WI38 (cell line): Measurements from ENCODE around the gene SDK2.

Experiments
- H3K4me3 ChIP-seq: 2 replicates; pipeline ENCODE4 v1.5.1; 2011; ENCODE audit warnings: low read depth, mild to moderate bottlenecking, control low read depth, low read length
- TF ChIP-seq, protein P1 (sequence below): IDR thresholded peaks from 2 replicates; pipeline ENCODE4 v1.5.1; 2012; ENCODE audit warnings: low read depth, mild to moderate bottlenecking, control low read depth, low read length

Gene SDK2

DNA sequence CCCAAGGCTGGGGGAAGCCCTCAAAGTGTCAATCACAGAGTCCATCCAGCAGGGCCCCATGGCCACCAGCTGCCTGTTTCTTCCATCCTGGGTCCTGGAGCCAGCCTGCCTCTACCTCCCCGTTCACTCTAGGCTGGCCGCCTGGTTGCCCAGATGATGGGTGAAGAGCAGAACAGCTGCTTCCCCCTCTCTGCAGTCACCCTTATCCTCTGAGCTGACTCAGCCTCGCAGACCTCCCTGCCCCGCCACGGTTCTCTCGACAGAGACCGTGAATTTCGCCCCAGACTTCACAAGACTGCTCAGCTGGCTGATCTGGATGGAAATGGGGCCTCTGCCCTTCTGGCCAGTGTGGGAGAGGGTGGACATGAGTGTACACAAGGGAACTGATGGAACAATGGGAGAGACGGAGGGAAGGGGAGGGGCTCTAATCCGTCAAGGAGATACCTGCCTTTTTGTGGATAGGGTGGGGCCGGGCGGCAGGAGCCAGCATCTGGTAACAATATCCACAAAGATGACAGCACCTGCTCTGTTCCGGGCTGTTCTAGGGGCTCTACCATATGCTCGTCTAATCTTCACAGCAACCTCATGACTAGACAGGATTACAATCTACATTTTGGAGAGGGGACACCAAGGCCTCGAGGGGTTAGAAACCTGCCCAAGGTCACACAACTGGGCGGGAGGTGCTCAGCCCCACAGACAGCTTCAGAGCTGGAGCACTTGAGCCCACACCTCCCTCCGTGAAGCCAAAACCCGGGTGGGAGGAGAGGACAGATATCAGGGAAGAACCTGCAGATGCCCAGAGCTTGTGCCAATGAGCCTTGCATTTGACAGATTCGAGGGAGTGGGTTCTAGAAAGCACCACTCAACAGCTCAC, 136.0 kb downstream of the SDK2 start:
- TF ChIP-seq, protein P1, sequence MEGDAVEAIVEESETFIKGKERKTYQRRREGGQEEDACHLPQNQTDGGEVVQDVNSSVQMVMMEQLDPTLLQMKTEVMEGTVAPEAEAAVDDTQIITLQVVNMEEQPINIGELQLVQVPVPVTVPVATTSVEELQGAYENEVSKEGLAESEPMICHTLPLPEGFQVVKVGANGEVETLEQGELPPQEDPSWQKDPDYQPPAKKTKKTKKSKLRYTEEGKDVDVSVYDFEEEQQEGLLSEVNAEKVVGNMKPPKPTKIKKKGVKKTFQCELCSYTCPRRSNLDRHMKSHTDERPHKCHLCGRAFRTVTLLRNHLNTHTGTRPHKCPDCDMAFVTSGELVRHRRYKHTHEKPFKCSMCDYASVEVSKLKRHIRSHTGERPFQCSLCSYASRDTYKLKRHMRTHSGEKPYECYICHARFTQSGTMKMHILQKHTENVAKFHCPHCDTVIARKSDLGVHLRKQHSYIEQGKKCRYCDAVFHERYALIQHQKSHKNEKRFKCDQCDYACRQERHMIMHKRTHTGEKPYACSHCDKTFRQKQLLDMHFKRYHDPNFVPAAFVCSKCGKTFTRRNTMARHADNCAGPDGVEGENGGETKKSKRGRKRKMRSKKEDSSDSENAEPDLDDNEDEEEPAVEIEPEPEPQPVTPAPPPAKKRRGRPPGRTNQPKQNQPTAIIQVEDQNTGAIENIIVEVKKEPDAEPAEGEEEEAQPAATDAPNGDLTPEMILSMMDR, result no peak
- no peak overlapping the region for H3K4me3 ChIP-seq

DNA sequence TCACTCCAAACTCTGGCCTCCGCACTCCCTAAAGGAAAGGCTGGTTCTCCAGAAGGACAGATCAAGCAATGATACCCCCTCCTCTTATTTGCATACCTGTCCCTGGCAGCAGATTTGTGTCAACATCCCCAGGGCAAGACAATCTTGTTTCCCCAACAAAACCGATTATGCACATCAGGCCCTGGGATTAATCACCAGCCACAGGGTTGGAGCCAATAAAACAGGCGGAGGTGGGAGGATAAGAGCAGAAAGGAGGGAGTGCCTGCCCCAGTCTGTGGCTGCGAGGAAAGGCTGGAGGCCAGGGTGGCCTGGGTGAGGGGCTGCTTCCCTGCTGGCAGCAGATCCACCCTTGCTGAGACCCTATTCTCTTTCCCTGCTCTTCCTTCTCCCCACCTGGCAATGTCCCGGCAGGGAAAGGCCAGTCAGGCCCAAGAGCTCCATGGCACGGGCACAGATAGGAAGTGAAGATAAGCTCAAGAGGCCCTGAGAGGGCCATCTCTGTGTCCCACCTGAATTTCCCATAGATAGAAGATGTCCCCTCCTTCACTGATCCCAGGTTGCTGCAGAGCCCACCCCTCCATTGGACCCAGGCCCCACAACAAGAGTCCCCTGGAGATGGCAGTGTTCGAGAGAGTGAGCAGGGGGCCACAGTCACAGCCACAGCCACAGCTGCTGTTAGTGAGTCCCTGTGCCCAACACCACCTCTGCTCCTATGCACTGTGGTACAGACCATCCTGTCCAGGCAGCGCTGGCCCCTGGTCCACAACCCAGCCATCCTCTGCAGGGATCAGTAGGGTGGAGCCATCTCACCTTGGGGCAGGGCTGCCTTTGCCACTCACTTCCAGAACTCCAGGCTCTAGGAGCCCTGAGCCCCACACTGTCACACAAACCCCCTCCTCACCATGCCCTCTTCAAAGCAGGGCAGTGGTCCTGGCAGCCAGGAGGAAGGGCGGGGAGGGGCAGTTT, 137.5 kb downstream of the SDK2 start:
- no peak overlapping the region for H3K4me3 ChIP-seq
- TF ChIP-seq, protein P1, result no peak

DNA sequence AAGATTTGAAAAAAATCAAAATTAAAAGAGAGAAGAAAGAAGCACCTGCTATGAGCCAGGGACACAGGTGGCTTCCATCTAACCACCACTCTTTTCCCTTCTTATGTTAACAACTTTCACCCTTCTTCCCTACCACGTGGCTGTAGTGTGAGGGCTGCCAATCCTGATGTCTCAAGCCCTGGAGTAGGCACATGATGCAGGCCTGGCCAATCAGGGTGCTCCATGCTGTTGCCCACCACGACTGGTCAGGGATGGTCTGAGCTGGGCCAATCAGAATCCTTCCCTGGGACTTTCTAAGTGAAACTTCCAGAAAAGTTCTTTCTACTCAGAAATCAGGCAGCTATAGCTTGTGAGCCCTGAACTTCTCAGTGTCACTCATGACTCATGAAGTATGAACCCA, 140.7 kb downstream of the SDK2 start:
- TF ChIP-seq, protein P1, result no peak
- H3K4me3 ChIP-seq, result no peak overlapping the region

DNA sequence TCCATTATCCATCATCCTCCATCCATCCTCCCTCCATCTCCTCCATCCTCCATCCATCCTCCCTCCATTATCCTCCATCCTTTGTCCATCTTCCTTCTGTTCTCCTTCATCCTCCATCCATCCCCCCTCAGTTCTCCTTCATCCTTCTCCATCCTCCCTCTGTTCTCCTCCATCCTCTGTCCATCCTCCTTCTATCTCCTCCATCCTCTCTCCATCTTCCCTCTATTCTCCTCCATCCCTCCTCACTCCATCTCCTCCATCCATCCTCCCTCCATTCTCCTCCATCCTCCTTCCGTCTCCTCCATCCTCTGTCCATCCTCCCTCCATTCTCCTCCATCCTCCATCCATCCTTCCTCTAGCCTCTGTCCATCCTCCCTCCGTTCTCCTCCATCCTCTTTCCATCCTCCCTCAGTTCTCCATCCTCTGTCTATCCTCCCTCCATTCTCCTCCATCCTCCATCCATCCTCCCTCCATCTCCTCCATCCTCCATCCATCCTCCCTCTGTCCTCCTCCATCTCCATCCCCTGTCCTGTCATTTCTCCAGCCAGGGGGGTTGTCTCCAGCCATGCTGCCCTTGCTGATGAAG, 143.7 kb downstream of the SDK2 start:
- TF ChIP-seq, protein P1, result no peak

DNA sequence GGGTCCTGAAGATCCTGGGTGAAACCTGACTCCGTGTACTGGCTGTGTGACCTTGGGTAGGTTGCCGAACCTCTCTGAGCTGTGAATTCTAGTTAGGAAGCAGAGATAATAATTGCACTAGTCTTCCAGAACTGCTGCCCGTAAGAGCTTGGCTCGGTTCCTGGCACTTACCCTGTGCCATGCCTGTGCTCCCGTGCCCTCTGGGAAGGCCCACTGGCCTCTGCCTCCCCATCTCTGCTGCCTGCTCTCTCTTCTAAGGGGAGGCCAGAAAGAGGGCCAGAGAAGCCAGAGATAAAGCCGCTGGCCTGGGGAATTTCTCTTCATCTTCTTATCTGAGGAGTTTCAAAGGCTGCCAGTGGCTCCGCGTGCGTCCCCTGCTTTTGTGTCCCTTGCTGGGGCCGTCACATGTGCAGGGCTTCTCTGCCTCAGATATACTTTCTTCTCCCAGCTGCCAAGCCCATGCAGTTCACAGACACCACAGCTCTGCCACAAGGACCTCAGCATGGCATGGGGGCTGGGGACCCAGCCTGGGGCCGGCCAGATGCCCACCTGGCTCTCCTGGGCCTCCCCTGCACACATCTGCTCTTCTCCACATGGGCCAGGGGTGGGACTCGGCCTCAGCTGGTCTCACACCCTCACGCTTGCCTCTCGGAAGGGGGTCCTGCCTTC, 145.2 kb downstream of the SDK2 start:
- H3K4me3 ChIP-seq, result no peak overlapping the region
- TF ChIP-seq, protein P1, result no peak

More for the DNA sequence above, 143.7 kb downstream of the SDK2 start:
- H3K4me3 ChIP-seq, result no peak overlapping the region

DNA sequence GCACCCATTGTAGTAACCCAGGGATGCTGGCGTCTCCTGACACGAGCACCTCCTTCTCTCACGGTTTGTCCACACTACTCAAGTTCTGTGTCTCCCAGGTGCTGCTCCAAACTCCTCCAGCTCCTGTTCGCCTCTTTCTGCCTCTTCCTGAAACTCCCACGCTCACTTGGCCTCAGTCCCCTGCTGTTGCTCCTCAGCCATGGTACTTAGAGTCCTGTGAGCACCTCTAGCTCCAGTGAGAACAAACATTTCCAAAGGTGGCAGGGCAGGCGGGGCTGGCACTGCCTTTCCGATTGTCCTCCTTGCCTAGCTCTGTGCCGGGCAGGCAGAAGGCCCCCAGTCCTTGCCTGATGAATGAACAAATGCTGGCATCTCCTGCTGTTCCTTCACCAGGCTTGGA, 146.1 kb downstream of the SDK2 start:
- TF ChIP-seq, protein P1, result no peak

More for the DNA sequence above, 146.1 kb downstream of the SDK2 start:
- H3K4me3 ChIP-seq, result no peak overlapping the region
